Right atrium auricular region (tissue), 2 donors: Measurements from ENCODE around the gene GBX1. TPM values are rescaled to one million over a fixed set of nuclear protein-coding genes. Genes with fewer than 3 reads are reported as not detected.

Experiments
- DNase-seq: peaks from one replicate; pipeline ENCODE4 v3.0.0-alpha.2; 2019; ENCODE audit warnings: low spot score
- H3K27ac ChIP-seq, 2 donors: fragments of 200-600 bp; sonication (generic); 1 replicate in 1 of 2; 2 replicates in 1 of 2; pipeline ENCODE4 v1.5.1; 2016 to 2019
- H3K27me3 ChIP-seq, 2 donors: fragments of 200-600 bp; sonication (generic); one replicate each; pipeline versions ENCODE4 v1.5.1 to v1.6.0; 2017 to 2019
- H3K36me3 ChIP-seq: fragments of 200-600 bp; sonication (generic); one replicate; pipeline ENCODE4 v1.5.1; 2016
- H3K4me1 ChIP-seq, 2 donors: fragments of 200-600 bp; sonication (generic); one replicate each; pipeline versions ENCODE4 v1.5.1 to v1.6.0; 2017 to 2019
- H3K4me3 ChIP-seq, 2 donors: fragments of 200-600 bp; sonication (generic); 1 replicate in 1 of 2; 2 replicates in 1 of 2; pipeline ENCODE4 v1.5.1; 2017 to 2019; ENCODE audit warnings: mild to moderate bottlenecking in 1 of 2, moderate library complexity in 1 of 2
- H3K9me3 ChIP-seq, 2 donors: fragments of 200-600 bp; sonication (generic); one replicate each; pipeline ENCODE4 v1.5.1; 2019
- CTCF ChIP-seq, 2 donors: fragments of 200-600 bp; sonication (generic); IDR thresholded peaks; one replicate each; pipeline ENCODE4 v1.5.1; 2019; ENCODE audit warnings: antibody characterized with exemption in 2 of 2
- total RNA-seq, 2 donors: library from RNA; depleted of rRNA; stranded (reverse); fragments of >200 nt; gene quantifications; one replicate each; pipeline ENCODE4 v1.1.0, GENCODE V29; 2016

GBX1 gene
- total RNA-seq, 2 donors from 2014 or later, result not detected

DNA sequence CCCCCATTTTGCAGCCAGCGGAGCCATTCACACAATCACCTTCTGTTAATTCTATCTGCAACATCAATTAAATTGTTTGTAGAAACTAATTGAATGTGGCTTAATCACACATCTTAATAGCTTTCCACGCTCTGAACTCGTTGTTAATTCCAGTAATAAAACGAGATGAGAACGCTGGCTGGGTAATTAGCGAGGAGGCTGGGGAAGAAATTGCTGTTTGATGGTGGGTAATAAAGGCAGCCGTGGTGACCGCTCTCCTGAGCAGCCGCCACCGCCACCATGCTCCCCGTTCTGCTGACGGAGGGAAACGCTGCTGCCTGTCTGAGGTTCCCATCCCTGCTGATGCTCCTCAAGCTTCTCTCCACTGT lies 36.3 kb downstream of the GBX1 start:
- H3K27me3 ChIP-seq, result no peaks in the 10 kb centered on the region
- no peak overlapping the region for H3K4me3 ChIP-seq
- DNase-seq, result no peak
- H3K9me3 ChIP-seq, result no peaks in the 10 kb centered on the region
- no peak for TF ChIP-seq CTCF (IDR thresholded peaks at IDR 0.05)
- H3K27ac ChIP-seq, result no peak overlapping the region
- peaks cover 0 to 18% of the 10 kb centered on the region in 2 donors for H3K4me1 ChIP-seq
- H3K36me3 ChIP-seq, result peaks cover 32% of the 10 kb centered on the region

DNA sequence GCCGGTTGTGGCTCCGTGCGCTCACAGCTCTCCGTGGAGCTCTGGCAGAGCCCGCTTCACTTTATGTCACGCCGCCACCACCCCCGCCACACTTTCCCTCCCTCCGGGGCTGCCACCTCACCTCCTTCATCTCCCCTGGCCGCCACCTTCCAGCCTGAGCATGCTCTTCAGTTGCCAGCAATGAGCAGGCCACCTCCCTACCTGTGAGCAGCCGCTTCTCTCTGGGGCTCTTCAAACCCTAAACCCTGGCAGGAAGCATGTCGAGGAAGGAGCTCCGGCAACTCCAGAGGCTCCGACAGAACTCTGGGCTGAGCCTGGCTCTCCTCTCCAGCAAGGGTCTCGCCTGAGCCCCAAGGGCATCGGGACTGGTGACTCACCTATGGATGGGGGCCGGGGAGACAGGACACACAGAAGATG lies 36.7 kb downstream of the GBX1 start:
- no peak overlapping the region for H3K27ac ChIP-seq
- H3K4me1 ChIP-seq, result peaks cover 0 to 18% of the 10 kb centered on the region in 2 donors
- H3K9me3 ChIP-seq, result no peaks in the 10 kb centered on the region
- peaks cover 32% of the 10 kb centered on the region for H3K36me3 ChIP-seq
- DNase-seq, result no peak
- H3K4me3 ChIP-seq, result no peak overlapping the region
- no peaks in the 10 kb centered on the region for H3K27me3 ChIP-seq
- TF ChIP-seq CTCF (IDR thresholded peaks at IDR 0.05), result no peak

DNA sequence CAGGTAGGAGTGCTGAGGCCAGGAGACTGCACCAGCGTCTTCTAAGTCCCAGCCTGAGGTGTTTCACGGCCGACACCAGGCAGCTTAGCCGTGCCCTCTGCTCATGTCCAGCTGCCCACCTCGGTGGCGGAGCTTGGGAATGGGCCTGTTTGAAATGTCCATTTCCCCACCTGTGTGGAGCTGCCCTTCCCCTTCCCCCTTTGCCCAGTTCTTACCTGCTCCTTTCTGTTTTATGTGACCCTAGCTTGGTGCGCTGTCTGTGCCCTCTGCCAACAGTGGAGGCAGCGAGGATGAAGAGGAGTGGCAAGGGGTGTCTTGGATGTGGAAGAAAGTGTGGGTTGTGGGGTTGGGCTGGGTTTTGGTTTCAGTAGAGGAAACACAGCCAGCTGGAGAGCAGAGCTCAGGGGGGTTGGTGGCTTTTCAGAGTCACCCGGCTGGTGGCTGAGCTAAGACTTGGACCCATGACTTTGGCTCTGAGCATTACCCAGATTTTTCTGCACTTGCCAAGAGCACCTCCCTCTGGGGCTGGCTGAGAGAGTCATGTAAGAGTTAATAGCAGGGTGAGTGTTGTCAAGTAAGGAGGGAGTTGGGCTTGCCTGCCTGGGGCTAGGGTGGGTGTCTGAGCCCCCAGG lies 37.4 kb downstream of the GBX1 start:
- Histone ChIP-seq H3K36me3 (peaks cover 32% of the 10 kb centered on the region), H3K4me1 (peaks cover 0 to 19% of the 10 kb centered on the region in 2 donors), H3K4me3 (no peak overlapping the region), H3K9me3 (no peaks in the 10 kb centered on the region), H3K27ac (no peak overlapping the region), H3K27me3 (no peaks in the 10 kb centered on the region)
- TF ChIP-seq CTCF (IDR thresholded peaks at IDR 0.05), result no peak
- no peak for DNase-seq

- H3K4me3 ChIP-seq, result no peak overlapping the region
- DNase-seq, result no peak
- H3K4me1 ChIP-seq, result peaks cover 0 to 16% of the 10 kb centered on the region in 2 donors
- no peaks in the 10 kb centered on the region for H3K27me3 ChIP-seq
- peaks cover 26% of the 10 kb centered on the region for H3K36me3 ChIP-seq
- H3K27ac ChIP-seq, result no peak overlapping the region
- TF ChIP-seq CTCF (IDR thresholded peaks at IDR 0.05), result no peak
- H3K9me3 ChIP-seq, result no peaks in the 10 kb centered on the region
These were observed 38.2 kb downstream of the GBX1 start for GRCh38 chr7:151129117-151129959.

- Histone ChIP-seq H3K9me3 (no peaks in the 10 kb centered on the region), H3K36me3 (peaks cover 26% of the 10 kb centered on the region), H3K27me3 (no peaks in the 10 kb centered on the region), H3K4me3 (no peak overlapping the region), H3K4me1 (peaks cover 0 to 15% of the 10 kb centered on the region in 2 donors), H3K27ac (no peak overlapping the region)
- no peak for TF ChIP-seq CTCF (IDR thresholded peaks at IDR 0.05)
- DNase-seq, result no peak
These were observed 38.8 kb downstream of the GBX1 start for GRCh38 chr7:151128716-151129115.
